T-helper 1 cell (primary cell): ENCODE results near the gene TUBB4A.

Experiments used
- DNase-seq, 5 donors: peaks; one replicate each; pipeline ENCODE4 v3.0.0-alpha.2; 2012 to 2020

TUBB4A gene

DNA sequence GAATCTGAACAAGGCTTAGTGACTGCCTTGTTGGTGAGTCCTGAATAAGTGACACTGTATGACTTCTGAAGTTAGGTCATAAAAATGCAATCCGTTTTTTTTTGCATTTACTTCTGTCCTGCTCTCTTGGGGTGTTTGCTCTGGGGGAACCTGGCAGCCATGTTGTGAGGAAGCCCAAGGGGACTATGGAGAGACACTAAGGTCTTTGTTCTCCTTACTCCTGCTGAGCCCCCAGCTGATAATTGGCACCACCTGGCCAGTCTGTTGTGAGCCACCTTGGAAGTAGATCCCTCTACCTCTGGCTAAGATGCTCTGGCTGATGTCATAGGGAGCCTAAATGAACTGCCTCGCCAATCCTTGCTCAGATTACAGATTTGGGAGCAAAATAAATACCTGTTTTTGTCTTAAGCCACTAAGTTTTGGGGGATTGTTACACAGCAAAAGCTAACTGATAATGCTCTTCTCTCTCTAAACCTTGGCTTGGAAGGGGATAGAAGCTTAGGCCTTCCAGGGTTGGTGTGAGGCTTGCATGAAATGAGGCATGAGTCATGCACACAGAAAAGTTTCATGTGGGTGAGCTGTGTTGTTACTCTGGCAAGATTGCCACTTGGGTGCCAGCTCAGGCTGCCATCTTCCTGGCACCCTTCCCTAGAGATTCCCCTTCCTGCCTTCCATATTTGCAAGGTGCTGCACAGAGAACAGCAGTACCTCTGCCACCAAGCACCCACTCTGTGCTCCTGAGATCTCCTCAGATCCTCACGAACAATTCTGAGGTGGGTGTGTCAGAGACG, 10.1 kb downstream of the TUBB4A start:
- no peak for DNase-seq

- no peak for DNase-seq
These were observed 12.0 kb downstream of the TUBB4A start for GRCh38 chr19:6490134-6490533.

DNA sequence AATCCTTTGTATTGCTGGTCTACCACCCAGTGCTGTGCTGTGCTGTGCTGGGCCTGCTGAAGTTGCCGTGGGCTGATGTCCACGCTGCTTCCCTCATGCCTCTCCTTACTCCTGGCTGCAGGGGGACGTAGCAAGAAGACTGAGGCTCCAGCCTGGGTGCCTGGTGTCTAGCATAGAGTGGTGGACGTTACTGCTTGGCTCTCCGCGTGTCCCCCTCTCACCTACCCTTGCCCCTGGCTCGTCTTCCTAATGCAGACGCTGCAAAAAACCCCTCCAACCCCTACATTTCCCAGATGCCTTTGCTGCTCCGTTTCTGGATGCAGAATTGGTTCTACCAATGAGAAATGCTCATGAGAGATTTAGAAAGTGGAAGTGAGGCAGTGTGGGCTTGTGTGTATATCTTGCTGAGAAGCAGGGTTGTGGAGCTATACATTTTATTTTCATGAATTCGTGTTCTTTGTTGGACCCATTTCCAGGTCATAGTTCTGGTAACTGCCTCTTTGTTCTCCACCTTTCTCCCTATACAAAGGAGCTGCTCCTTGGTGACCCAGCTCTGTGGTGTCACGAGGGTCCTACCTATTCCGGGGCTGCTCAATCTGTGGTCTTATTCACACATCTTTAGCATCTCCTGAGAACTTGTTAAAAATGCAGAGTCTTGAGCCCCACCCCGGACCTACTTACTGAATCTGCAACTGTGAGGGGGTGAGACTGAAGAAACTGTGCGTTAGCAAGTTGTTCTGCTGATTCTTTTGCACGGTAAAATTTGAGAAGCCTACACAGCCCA, 12.6 kb downstream of the TUBB4A start:
- DNase-seq, result peak in 1 of 5 donors; percentile 50

DNA sequence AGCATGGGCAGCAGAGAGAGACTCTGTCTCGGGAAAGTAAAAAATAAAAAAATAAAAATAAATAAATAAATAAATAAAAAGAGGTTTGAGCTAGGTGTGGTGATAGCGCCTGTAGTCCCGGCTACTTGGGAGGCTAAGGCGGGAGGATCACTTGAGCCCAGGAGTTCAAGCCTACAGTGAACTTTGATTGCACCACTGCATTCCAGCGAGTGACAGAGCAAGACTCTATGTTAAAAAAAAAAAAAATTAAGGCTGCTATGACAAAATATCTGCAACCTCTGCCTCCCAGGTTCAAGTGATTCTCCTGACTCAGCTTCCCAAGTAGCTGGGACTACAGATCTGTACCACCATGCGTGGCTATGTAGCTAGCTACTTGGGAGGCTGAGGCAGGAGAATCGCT, 17.3 kb downstream of the TUBB4A start:
- no peak for DNase-seq

GRCh38 chr19:6484230-6484629, 17.9 kb downstream of the TUBB4A start:
- no peak for DNase-seq

GRCh38 chr19:6483235-6483634, 18.9 kb downstream of the TUBB4A start:
- no peak for DNase-seq

DNA sequence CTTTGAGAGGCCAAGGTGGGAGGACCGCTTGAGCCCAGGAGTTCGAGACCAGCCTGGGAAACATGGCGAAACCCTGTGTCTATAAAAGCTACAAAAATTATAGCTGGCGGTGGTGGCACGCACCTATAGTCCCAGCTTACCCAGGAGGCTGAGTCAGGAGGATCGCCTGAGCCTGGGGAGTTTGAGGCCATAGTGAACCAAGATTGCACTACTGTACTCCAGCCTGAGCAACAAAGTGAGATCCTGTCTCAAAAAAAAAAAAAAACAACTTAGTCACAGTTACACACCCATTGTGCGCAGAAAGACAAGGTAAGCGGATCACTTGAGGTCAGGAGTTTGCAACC, 19.8 kb downstream of the TUBB4A start:
- DNase-seq, result no peak

- peak in 3 of 5 donors; percentile 46 to 86 (median 51) for DNase-seq
These were observed 20.4 kb downstream of the TUBB4A start, which contains the start of gene DENND1C for GRCh38 chr19:6481541-6482342. DENND1C (minus strand) TSS chr19:6481787; CDS start chr19:6481695, 92 bp downstream.

DNA sequence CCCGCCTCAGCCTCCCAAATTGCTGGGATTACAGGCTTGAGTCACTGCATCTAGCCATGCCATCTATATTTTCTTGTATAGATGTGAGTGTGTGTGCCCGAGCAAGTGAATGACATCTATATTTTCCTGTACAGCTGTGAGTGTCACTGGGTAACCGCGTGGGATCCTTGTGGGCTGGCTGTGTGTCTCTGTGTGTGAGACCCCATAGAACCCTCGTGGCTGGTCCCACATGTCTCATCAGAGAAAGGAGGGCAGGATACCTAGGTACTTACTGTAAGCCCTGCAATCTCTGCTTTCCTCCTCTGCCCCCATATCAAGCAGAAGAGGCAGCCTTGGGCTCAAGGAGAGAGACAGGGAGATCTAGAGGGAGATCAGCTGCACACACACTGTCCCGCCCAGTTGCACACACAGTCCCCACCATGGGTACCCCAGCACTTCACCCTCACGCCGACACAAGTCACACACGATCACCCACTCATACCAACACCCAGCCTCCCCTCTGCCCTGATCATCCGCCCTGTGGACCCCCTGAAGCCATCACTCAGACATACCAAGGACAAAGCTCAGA, 21.2 kb downstream of the TUBB4A start:
- DNase-seq, result no peak

DNA sequence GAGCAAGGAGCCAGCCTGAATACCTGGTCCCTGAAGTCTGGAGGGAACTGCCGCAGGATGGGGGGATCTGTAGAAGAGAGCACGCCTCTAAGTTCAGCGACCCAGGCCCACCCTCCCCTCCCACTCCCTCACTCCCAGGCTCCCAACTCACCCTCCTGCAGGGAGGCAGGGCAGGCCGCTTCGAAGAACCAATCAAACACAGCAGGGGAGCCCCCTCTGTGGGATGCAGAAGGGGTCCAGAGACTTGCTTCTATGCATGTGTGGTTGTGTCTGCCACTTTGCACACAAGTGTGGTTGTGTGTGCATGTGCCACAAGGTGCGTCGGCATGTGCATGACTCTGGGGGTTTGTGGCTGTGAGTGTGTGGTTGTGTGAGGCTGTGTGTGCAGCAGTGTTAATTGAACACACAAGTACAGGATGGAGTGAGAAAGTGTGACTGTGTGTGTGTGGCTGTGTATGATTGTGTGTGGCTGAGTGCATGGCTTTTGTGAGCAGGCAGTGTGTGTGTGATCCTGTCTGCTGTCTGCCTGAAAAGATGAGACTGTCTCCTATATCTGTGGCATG, 22.2 kb downstream of the TUBB4A start:
- no peak for DNase-seq

DNA sequence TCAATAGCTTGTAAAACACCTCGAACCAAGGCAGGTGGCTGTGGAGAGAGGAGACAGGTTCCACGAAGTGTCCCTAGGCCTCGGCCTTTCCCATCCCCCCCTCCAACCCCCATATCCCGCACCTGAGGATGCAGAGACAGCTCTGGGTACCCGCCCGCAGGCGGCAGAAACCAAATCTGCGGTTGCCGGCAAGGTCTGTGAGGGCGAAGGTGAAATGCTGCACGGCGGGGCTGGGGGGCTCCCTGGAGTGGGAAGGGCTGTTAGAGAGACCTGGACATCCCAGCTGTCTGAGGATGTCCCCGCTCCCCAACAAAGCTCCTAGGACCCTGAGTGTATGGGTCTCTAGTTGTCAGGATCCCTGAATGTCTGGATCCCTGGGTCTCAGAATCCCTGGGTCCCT, 23.3 kb downstream of the TUBB4A start:
- DNase-seq, result no peak

DNA sequence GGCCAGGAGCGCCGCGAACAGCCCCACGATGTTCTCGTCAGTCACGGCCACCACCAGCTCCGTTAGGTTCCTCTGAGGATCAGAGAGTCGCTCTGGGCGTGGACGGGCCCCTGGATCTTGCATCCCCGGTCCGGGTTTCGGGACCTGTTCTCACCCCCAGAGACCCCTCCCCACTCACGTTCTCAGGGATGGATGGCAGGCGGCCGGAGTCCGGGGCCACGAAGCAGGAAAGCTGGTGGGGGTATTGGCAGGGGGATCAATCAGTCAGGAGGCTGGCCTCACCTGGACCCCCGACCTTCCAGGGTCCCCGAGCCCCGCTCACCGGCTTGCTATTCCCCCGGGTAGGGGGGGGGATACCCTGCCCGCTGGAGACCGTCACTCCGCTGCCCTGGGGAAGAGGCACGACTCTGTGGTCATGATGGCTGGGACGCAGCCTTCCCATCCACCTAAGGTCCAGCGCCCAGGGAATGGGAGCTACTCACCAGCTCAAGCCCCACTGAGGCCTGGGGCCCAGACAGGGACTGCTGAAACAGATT, 25.1 kb downstream of the TUBB4A start:
- no peak for DNase-seq

DNA sequence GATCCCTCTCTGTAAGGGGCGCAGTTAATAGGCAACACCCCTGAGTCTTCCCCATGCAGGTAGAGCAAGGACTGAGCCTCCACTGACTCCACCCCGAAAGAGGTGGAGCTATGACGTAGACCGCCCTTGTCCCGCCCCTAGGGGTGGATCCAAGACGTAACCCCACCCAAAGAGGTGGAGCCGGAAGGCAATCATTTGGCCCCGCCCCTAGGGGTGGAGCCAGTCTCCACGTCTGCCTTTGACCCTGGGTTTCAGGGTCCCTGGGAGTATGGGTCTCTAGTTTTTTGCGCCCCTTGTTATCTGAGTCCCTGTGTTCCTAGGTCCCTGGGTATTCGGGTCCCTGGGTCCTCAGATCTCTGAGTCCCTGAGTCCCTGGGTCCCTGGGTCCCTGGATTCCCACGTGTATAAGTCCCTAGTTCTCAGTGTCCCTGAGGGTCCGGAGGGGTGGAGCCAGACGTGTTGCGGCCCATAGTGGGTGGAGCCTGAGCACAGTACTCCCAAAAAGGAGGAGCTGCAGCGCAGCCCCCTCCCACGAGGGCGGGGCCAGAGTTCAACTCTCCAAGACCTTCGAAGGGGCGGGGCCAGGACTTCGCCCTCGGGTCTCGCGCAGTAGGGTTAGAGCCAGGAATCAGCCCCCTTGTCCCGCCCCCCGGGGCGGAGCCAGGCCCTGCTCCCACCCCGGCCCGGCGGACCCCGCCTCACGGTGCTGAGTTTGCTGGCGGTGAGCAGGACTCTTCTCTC, 25.8 kb downstream of the TUBB4A start:
- DNase-seq, result peak in 4 of 5 donors; percentile 42 to 62 (median 52)

- no peak for DNase-seq
These were observed 26.6 kb downstream of the TUBB4A start for GRCh38 chr19:6475321-6476108.

DNA sequence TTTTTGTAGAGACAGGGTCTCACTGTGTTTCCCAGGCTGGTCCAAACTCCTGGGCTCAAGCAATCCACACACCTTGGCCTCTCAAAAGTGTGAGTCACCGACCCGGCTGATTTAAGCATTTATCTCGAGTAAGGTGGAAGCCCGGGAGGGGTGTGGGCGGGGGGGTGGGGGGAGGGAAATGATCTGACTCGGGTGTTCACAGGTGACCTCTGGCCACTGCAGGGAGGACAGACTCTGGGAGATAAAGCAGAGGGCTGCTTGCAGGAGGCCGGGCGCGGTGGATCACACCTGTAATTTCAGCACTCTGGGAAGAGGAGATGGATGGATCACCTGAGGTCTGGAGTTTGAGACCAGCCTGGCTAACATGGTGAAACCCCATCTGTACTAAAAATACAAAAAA, 28.5 kb downstream of the TUBB4A start:
- DNase-seq, result no peak

DNA sequence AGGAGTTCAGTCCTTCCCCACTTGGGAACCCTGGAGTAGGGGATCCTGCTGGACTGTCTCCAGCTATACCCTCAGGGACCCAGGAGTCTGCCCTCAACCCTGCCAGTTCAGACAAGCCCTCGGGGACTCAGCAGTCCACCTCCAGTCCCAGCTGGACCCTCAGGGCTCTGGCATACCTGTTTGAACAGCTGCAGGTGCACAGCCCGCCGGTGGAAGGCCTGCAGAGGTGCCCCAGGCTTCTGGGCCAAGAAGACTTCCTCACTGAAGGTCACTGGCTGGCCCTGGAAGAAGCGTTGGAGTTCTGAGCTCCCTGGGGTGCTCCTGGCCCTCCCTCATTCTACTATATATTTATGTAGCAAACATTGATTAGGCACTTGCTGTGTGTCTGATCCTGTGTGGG, 29.4 kb downstream of the TUBB4A start:
- no peak for DNase-seq

DNA sequence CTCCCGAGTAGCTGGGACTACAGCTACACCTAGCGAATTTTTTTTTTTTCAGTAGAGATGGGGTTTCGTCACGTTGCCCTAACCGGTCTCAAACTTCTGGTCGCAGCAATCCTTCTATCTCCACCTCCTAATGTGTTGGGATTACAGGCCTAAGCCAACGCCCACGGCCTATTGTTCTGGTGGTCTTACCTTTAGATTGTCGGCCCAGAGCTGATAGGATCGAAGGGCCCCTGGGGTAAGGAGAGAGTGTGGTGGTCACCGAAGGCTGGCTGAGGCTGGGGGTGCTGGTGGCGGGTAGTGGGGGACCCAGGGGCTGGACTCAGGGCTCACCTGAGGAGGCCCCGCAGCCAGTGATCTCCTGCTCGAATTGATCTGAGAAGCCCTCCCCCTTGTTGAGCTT, 31.0 kb downstream of the TUBB4A start:
- DNase-seq, result no peak

- no peak for DNase-seq
These were observed 31.9 kb downstream of the TUBB4A start for GRCh38 chr19:6470173-6470572.

DNA sequence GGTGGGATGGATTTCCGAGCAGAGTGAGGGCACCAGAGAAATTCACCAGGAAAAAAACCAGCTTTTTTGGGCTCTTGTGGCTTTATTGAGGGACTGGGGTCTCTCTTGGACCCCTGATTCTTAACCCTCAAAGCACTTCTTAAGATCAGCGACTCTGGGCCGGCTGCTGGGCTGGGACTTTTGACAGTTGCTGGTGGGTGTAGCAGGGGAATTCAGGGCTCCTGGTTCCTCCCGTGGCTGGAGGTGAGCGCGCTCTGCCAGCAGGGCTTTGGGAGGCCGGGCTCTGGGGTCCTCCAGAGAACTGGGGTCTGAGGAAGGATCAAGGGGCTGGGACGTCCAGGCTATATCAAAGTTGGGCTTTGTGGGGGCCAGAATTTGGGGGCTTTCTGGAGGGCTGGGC, 34.7 kb downstream of the TUBB4A start:
- no peak for DNase-seq

- no peak for DNase-seq
These were observed 35.4 kb downstream of the TUBB4A start for GRCh38 chr19:6466526-6467248.
